Measurements from ENCODE around the gene LRRIQ1.
"Not testable (repeated sequence)": the region's sequence is repeated elsewhere in the genome, so short reads cannot be mapped to it uniquely, and the experiment has no call there.

Gene LRRIQ1

DNA sequence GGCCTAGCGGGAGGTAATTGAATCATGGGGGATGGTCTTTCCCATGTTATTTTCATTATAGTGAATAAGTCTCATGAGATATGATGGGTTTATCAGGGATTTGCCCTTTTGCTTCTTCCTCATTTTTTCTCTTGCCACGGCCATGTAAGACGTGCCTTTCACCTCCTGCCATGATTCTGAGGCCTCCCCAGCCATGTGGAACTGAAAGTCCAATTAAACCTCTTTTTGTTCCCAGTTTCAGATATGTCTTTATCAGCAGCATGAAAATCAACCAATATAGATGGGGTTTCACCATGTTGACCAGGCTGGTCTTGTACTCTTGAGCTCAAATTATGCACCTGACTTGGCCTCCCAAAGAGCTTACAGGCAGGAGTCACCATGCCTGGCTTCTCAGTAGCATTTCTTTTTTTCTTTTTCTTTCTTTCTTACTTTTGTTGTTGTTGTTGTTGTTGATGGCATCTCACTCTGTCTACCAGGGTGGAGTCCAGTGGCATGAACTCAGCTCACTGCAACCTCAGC is 33.3 kb upstream of the LRRIQ1 start:
- no peak overlapping the region for H3K27ac ChIP-seq
- TF ChIP-seq, protein P1, sequence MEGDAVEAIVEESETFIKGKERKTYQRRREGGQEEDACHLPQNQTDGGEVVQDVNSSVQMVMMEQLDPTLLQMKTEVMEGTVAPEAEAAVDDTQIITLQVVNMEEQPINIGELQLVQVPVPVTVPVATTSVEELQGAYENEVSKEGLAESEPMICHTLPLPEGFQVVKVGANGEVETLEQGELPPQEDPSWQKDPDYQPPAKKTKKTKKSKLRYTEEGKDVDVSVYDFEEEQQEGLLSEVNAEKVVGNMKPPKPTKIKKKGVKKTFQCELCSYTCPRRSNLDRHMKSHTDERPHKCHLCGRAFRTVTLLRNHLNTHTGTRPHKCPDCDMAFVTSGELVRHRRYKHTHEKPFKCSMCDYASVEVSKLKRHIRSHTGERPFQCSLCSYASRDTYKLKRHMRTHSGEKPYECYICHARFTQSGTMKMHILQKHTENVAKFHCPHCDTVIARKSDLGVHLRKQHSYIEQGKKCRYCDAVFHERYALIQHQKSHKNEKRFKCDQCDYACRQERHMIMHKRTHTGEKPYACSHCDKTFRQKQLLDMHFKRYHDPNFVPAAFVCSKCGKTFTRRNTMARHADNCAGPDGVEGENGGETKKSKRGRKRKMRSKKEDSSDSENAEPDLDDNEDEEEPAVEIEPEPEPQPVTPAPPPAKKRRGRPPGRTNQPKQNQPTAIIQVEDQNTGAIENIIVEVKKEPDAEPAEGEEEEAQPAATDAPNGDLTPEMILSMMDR (conservative IDR thresholded peaks at IDR 0.05), result no peak

DNA sequence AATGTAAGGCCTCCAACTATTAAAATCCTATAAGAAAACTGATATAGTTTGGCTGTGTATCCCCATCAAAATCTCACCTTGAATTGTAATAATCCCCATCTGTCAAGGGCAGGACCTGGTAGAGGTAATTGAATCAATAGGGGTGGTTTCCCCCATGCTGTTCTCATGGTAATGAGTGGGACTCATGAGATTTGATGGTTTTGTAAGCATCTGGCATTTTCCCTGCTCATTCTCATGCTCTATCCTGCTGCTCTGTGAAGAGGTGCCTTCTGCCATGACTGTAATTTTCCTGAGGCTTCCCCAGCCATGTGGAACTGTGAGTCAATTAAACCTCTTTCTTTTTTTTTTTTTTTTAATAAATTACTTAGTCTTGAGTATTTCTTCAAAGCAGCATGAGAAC is 31.9 kb upstream of the LRRIQ1 start:
- no peak overlapping the region for H3K27ac ChIP-seq

DNA sequence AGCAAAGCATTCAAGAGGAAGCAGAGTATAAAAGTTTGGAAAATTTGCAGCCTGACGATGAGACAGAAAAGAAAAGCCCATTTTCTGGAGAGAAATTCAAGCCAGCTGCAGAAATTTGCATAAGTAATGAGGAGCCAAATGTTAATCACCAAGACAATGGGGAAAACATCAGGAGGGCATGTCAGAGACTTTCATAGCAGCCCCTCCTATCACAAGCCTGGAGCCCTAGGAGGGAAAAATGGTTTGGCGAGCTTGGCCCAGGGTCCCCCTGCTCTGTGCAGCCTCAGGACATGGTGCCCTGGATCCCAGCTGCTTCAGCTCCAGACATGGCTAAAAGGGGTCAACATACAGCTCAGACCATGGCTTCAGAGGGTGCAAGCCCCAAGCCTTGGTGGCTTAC is 31.1 kb upstream of the LRRIQ1 start:
- not testable (repeated sequence) for H3K27ac ChIP-seq

More for the DNA sequence above, 31.9 kb upstream of the LRRIQ1 start:
- TF ChIP-seq, protein P1 (conservative IDR thresholded peaks at IDR 0.05), result no peak

DNA sequence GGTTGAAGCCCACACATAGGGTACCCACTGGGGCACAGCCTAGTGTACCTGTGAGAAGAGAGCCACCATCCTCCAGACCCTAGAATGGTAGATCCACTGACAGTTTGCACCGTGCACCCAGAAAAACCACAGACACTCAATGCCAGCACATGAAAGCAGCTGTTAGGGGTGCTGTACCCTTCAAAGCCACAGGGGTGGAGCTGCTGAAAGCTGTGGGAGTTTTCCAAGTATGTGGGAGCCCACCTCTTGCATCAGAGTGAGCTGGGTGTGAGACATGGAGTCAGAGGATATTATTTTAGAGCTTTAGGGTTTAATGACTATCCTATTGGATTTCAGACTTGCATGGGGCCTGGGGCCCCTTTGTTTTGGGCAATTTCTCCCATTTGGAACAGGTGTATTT is 30.5 kb upstream of the LRRIQ1 start:
- TF ChIP-seq, protein P1 (conservative IDR thresholded peaks at IDR 0.05), result no peak

DNA sequence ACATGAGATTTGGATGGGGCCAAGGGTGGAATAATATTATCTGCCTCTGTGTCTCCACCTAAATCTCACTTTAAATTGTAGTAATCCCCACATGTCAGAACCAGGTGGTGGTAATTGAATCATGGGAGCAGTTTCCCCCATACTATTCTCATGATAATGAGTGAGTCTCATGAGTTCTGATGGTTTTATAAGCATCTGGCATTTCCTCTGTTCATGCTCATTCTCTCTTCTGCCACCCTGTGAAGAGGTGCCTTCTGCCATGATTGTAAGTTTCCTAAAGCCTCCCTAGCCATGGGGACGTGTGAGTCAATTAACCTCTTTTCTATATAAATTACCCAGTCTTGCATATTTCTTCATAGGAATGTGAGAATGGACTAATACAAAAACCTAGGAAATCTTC is 29.9 kb upstream of the LRRIQ1 start:
- TF ChIP-seq, protein P1 (conservative IDR thresholded peaks at IDR 0.05), result no peak
- H3K27ac ChIP-seq, result no peak overlapping the region

More for the DNA sequence above, 30.5 kb upstream of the LRRIQ1 start:
- H3K27ac ChIP-seq, result no peak overlapping the region

DNA sequence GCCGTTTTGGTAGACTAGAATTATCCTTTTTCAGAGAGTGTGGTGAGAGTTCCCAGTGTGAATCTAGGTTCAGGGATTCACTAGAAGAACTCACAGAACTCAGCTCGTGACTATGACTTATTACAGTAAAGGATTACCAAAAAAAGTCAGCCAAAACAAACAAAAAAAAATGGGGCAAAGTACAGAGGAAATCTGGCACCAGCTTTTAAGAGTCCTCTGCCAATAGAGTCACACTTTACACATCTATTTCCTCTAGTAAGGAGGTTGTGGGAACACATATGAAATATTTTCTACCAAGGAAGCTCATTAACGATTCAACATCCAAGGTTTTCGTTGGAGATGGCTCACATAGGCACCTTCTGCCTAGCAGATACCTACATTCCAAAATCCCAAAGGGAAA is 28.3 kb upstream of the LRRIQ1 start:
- TF ChIP-seq, protein P1 (conservative IDR thresholded peaks at IDR 0.05), result no peak
- H3K27ac ChIP-seq, result no peak overlapping the region

DNA sequence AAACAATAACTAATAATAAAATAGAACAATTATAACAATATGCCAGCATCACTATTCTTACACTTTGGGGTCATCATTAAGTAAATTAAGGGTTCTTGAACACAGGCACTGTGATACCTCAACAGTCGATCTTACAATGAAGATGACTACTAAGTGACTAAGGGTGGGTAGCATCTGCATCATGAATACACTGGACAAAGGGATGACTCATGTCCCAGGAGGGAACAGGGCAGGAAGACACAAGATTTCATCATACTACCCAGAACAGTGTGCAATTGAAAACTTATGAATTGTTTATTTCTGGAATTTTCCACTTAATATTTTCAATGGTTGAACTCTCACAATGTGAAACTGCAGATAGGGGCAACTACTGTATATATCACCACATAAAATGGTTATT is 19.7 kb upstream of the LRRIQ1 start:
- no peak overlapping the region for H3K27ac ChIP-seq
- TF ChIP-seq, protein P1 (conservative IDR thresholded peaks at IDR 0.05), result no peak

DNA sequence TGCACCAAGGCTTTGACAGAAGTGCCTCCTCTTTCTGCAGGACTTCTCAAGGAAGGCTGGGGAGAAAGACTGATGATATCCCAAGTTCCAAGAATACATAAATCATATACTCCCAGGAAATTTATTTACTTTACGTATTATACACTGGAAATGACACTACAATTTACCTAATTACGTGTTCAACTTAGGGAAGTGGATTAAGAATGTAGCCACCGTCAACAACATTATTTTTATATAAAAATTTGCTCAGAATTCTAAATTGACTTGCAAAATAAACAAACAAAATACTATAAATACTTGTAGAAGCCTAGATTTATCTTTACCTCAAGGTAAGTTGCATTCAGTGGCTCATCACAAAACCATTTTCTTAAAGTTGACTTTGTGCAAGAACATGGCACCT is 19.0 kb upstream of the LRRIQ1 start:
- TF ChIP-seq, protein P1 (conservative IDR thresholded peaks at IDR 0.05), result no peak
- no peak overlapping the region for H3K27ac ChIP-seq

All from VCaP (cell line).